GM11168 (cell line): ENCODE data around the gene LEFTY2.
"Not testable (repeated sequence)": the region's sequence is repeated elsewhere in the genome, so short reads cannot be mapped to it uniquely, and the experiment has no call there.

ENCODE experiments used
- in situ Hi-C: fragments of 300-500 bp; cut with MboI; formaldehyde crosslinking; loops from one replicate; pipeline ENCODE4 v1.12.0; 2022; ENCODE audit warnings: low sequenced_read_pairs; ENCODE audit not compliant: unreplicated experiment

Gene LEFTY2

DNA sequence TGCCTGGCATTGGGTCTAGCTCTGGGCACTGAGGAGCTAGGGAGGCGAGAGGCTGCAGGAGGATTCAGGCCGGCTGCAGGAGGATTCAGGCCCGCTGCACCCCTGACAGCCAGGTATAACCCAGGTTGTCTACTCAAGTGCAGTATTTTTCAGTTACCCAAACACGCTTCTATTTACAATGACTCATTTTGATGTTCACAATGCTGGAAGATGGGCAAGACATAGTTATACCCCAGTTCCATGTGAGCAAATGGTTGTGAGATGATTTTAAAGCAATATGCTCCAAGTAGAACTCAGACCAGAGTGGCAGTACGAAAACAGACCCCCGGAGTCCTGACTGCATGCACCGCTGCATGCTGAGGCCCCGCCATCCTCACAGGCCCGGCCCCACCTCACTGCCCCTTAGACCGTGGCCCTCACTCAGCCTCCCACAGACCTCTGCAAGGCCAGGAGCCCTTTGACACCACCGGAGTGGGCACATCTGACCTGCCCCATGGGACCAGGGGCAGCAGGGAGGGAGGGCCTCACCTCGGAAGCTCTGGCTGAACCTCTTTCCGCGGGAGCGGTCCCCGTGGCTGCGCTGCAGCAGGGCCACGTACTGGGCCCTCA lies 52.6 kb downstream of the LEFTY2 start:
- in situ Hi-C loops: no loop called here

DNA sequence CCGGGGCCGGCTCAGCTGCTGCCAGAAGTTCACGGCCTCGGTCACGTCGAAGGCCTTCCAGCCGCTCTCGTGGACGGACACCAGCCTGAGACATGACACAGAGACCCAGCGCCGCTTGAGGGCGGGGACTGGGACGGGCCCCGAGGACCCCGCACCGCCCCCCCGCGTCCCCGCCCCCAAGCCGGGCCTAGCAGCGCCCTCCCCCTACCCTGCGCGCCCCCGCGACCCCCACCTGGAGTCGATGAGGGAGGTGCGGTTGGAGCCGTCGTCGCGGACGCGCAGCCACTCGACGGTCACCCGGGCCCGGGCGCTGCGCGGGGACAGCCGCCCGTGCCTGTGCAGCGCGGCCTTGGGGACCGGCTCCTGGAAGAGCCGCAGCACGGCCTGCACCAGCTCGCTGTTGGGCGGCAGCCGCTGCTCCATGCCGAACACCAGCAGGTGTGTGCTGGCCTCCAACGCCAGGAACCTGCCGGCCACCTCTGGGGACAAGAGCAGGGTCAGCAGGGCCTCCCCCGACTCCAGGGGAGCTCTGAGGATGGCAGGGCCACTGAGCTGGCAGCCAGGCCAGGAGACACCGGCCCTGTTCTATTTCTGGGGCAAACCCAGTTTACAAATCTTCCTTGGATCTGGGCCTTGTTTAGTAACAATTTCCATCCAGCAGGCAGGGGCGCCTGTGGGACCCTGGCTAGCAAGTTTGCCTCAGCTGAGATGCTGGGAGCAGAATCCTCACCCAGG lies 53.3 kb downstream of the LEFTY2 start:
- in situ Hi-C loops: not testable (repeated sequence)

DNA sequence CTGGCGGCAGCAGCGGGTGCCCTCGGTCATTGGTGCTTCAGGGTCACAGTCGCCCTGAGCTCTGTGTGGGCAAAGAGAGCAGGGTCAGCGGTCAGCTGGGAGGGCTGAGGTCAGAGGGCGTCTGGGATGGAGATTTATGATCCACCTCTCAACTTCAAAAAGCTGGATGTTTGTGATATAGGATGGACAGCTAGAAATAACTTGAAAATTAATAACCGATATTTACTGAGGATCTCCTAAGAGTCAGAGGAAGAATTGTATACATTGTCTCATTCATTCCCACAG lies 54.0 kb downstream of the LEFTY2 start:
- in situ Hi-C loops: no loop called here
